ENCODE results near the gene DAB2IP. TPM values are rescaled to one million over a fixed set of nuclear protein-coding genes. Genes with fewer than 3 reads are reported as not detected.

Gene DAB2IP
- total and polyA plus RNA-seq, 2 of the 4 experiments (the other 2 are of a cell fraction): 5.6 to 17.2 TPM

- POLR2A ChIA-PET (ENCODE audit: unreplicated experiment): no interaction called here
- intact Hi-C loops (cut with micrococcal nuclease): no loop called here
- 93% methylated on average over 3 of the region's 9 CpGs; no CpG with 5 or more reads in 1 of the 2 experiments for WGBS, 2 experiments (ENCODE audit: extremely low coverage in 2 of 2, insufficient read length in 1 of 2)
Measured at GRCh38 chr9:121667890-121668289, 16.5 kb downstream of the DAB2IP start.

More at GRCh38 chr9:121667890-121668289, 16.5 kb downstream of the DAB2IP start:
- no peak overlapping the region for H3K56ac ChIP-seq (ENCODE audit: extremely low read depth, insufficient read depth, low read length)
- H3K4me3 ChIP-seq (ENCODE audit: insufficient read depth, low read depth, low read length): no peak overlapping the region
- no peak overlapping the region; the same call in 1 of the 2 replicates for H3K18ac ChIP-seq (ENCODE audit: low read depth, low read length)
- no peak overlapping the region for H2AFZ ChIP-seq (replicated peaks; ENCODE audit: low read length, poor library complexity)
- H3K79me1 ChIP-seq (ENCODE audit: low read depth in 1 of 2, low read length in 2 of 2): no peaks in the 10 kb centered on the region; a peak in 1 of 4 replicates
- peaks cover 3% of the 10 kb centered on the region for H3K4me1 ChIP-seq (ENCODE audit: control insufficient read depth, insufficient read depth, low read length)
- H3K4me2 ChIP-seq (ENCODE audit: low read depth, low read length): no peak overlapping the region
- in situ Hi-C loops (cut with MboI; ENCODE audit: low sequenced_read_pairs) (no loop called here), dilution Hi-C loops (cut with HindIII; ENCODE audit: low sequenced_read_pairs, unreplicated experiment) (no loop called here)
- DNase-seq: no peak
- H3K27me3 ChIP-seq (ENCODE audit: control insufficient read depth, insufficient read depth, low read length): no peaks in the 10 kb centered on the region
- no peak overlapping the region for H3K14ac ChIP-seq (replicated peaks; ENCODE audit: low read depth, low read length)
- H3K4ac ChIP-seq (ENCODE audit: low read depth, low read length): peak overlapping the region; percentile 29; the same call in 1 of the 2 replicates
- H4K5ac ChIP-seq (ENCODE audit: low read depth, low read length): no peak overlapping the region; the same call in 1 of the 2 replicates
- ATAC-seq (ENCODE audit: low read depth): no peak
- H4K8ac ChIP-seq (ENCODE audit: low read depth in 2 of 2, low read length in 2 of 2): no peak overlapping the region
- TF ChIP-seq CTCF (conservative IDR thresholded peaks at IDR 0.05; ENCODE audit: low read depth, low read length) (no peak), NFE2L2 (IDR thresholded peaks at IDR 0.05; ENCODE audit: low read depth, low read length) (no peak), SMC3 (IDR thresholded peaks at IDR 0.05; ENCODE audit: low read depth, low read length) (no peak), ELK1 (IDR thresholded peaks at IDR 0.05; ENCODE audit: borderline replicate concordance, low read depth, low read length) (no peak), MXI1 (IDR thresholded peaks at IDR 0.05; ENCODE audit: borderline replicate concordance, low read depth, low read length) (no peak), RFX5 (IDR thresholded peaks at IDR 0.05; ENCODE audit: low read depth, low read length) (no peak), USF2 (IDR thresholded peaks at IDR 0.05; ENCODE audit: low read depth, low read length) (no peak), RAD21 (IDR thresholded peaks at IDR 0.05; ENCODE audit: low read length) (no peak), CEBPB (IDR thresholded peaks at IDR 0.05; ENCODE audit: low read depth, low read length) (no peak), BHLHE40 (IDR thresholded peaks at IDR 0.05; ENCODE audit: low read depth, low read length) (no peak), CHD1 (IDR thresholded peaks at IDR 0.05; ENCODE audit: low read depth, low read length) (no peak), FOS (IDR thresholded peaks at IDR 0.05; ENCODE audit: low read depth, low read length) (no peak), MAZ (IDR thresholded peaks at IDR 0.05; ENCODE audit: borderline replicate concordance, low read depth, low read length) (no peak), POLR2A (IDR thresholded peaks at IDR 0.05; ENCODE audit: low read depth, low read length) (no peak)
- no peak overlapping the region for H2BK20ac ChIP-seq (ENCODE audit: low read depth, low read length)
- no peaks in the 10 kb centered on the region for H3K36me3 ChIP-seq (ENCODE audit: control insufficient read depth, insufficient read depth, low read length)
- H2AK5ac ChIP-seq (ENCODE audit: low read depth, low read length): no peak overlapping the region
- H2BK5ac ChIP-seq (ENCODE audit: low read depth, low read length, poor library complexity, severe bottlenecking): no peak overlapping the region
- no peak overlapping the region for H2BK120ac ChIP-seq (ENCODE audit: low read depth, low read length)
- CTCF ChIA-PET: no interaction called here
- no peak overlapping the region for H3K23ac ChIP-seq (ENCODE audit: low read depth, low read length)
- no TSS peak for BruUV-seq (replicated peaks)
- H3K9me1 ChIP-seq (ENCODE audit: insufficient read depth, low read length): 0 out of 2 replicates have a peak, but pooled peaks cover 4% of the 10 kb centered on the region
- no peaks in the 10 kb centered on the region for H4K20me1 ChIP-seq (ENCODE audit: insufficient read depth, low read length)
- peaks cover 2% of the 10 kb centered on the region for H3K9me3 ChIP-seq (ENCODE audit: control insufficient read depth, insufficient read depth, low read length)
- H3K9ac ChIP-seq (ENCODE audit: low read depth, low read length): no peak overlapping the region
- no peak overlapping the region for H2BK15ac ChIP-seq (ENCODE audit: low read depth, low read length)
- H2AK9ac ChIP-seq (replicated peaks; ENCODE audit: low read depth, low read length, poor library complexity): no peak overlapping the region
- H3K27ac ChIP-seq (ENCODE audit: insufficient read depth, low read length): no peak overlapping the region
- no peak overlapping the region for H4K91ac ChIP-seq (ENCODE audit: insufficient read depth, low read depth, low read length)
